ENCODE data around the gene PFN2.

- TF ChIP-seq, protein P1, sequence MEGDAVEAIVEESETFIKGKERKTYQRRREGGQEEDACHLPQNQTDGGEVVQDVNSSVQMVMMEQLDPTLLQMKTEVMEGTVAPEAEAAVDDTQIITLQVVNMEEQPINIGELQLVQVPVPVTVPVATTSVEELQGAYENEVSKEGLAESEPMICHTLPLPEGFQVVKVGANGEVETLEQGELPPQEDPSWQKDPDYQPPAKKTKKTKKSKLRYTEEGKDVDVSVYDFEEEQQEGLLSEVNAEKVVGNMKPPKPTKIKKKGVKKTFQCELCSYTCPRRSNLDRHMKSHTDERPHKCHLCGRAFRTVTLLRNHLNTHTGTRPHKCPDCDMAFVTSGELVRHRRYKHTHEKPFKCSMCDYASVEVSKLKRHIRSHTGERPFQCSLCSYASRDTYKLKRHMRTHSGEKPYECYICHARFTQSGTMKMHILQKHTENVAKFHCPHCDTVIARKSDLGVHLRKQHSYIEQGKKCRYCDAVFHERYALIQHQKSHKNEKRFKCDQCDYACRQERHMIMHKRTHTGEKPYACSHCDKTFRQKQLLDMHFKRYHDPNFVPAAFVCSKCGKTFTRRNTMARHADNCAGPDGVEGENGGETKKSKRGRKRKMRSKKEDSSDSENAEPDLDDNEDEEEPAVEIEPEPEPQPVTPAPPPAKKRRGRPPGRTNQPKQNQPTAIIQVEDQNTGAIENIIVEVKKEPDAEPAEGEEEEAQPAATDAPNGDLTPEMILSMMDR (IDR thresholded peaks at IDR 0.05; ENCODE audit: borderline replicate concordance, extremely low read depth, low read length, poor library complexity, severe bottlenecking), result no peak
- no peak for TF ChIP-seq EZH2 (IDR thresholded peaks at IDR 0.05; ENCODE audit: borderline replicate concordance, low read depth, low read length, severe bottlenecking)
These were observed 13.2 kb downstream of the PFN2 start for GRCh38 chr3:149957361-149958125.
